Right lung (tissue), 5 donors: ENCODE data around the gene GRK5. TPM values are rescaled to one million over a fixed set of nuclear protein-coding genes. Genes with fewer than 3 reads are reported as not detected.

Experiments used
- DNase-seq, 2 donors: peaks; one replicate each; pipeline ENCODE4 v3.0.0-alpha.2; 2013
- polyA plus RNA-seq, 5 donors: library from polyadenylated mRNA; unstranded; fragments of 120-200 nt; gene quantifications; one replicate each; pipeline versions ENCODE4 v1.2.1 to v1.2.3, GENCODE V29; 2013; ENCODE audit warnings: inconsistent platforms in 1 of 5, low replicate concordance in 1 of 5; ENCODE audit not compliant: insufficient read length in 5 of 5, insufficient read depth in 1 of 5

GRK5 gene
- polyA plus RNA-seq, 5 donors = 52.2 to 60.0 (median 53.0) TPM

GRCh38 chr10:119291223-119291900, 84.0 kb downstream of the GRK5 start:
- DNase-seq = no peak

- DNase-seq = no peak
Observed at GRCh38 chr10:119292968-119293760, 85.8 kb downstream of the GRK5 start.

- no peak for DNase-seq
Observed at GRCh38 chr10:119296703-119297102, 89.3 kb downstream of the GRK5 start.

GRCh38 chr10:119297207-119297968, 90.0 kb downstream of the GRK5 start:
- DNase-seq = no peak

- no peak for DNase-seq
Observed at GRCh38 chr10:119298810-119299209, 91.4 kb downstream of the GRK5 start.

- no peak for DNase-seq
Observed at GRCh38 chr10:119299531-119299930, 92.2 kb downstream of the GRK5 start.

GRCh38 chr10:119301397-119301796, 94.0 kb downstream of the GRK5 start:
- DNase-seq = no peak

GRCh38 chr10:119302172-119302571, 94.8 kb downstream of the GRK5 start:
- DNase-seq = no peak

GRCh38 chr10:119302591-119303253, 95.4 kb downstream of the GRK5 start:
- DNase-seq = no peak

GRCh38 chr10:119303886-119304285, 96.5 kb downstream of the GRK5 start:
- no peak for DNase-seq

- no peak for DNase-seq
Observed at GRCh38 chr10:119304541-119304940, 97.2 kb downstream of the GRK5 start.

GRCh38 chr10:119305860-119306513, 98.6 kb downstream of the GRK5 start:
- no peak for DNase-seq

GRCh38 chr10:119306514-119306951, 99.2 kb downstream of the GRK5 start:
- no peak for DNase-seq

- DNase-seq = no peak
Observed at GRCh38 chr10:119306986-119307392, 99.6 kb downstream of the GRK5 start.

- no peak for DNase-seq
Observed at GRCh38 chr10:119308089-119308488, 100.7 kb downstream of the GRK5 start.

- DNase-seq = no peak
Observed at GRCh38 chr10:119308551-119309422, 101.4 kb downstream of the GRK5 start.

- no peak for DNase-seq
Observed at GRCh38 chr10:119309423-119309770, 102.0 kb downstream of the GRK5 start.

- no peak for DNase-seq
Observed at GRCh38 chr10:119310806-119311205, 103.4 kb downstream of the GRK5 start.

- no peak for DNase-seq
Observed at GRCh38 chr10:119312241-119312640, 104.9 kb downstream of the GRK5 start.

GRCh38 chr10:119313024-119313423, 105.7 kb downstream of the GRK5 start:
- DNase-seq = no peak
